GM12878 (cell line): ENCODE results near the gene KIRREL3. TPM values are rescaled to one million over a fixed set of nuclear protein-coding genes. Genes with fewer than 3 reads are reported as not detected.

Experiments
- ATAC-seq: fragments of 200-7000 bp; cut with Tn5 transposase; 3 replicates; pipeline ENCODE4 v1.9.1; 2020; ENCODE audit warnings: mild to moderate bottlenecking, moderate library complexity
- BruUV-seq: library from RNA; stranded (reverse); fragments of 400-500 nt; replicated peaks from 2 replicates; lab custom pipeline; 2021; lab: Mats Ljungman, UMichigan
- CTCF ChIA-PET: fragments of 300-600 bp; sonication (Branson Sonifier 250); formaldehyde crosslinking; extraction: SDS; loops from one replicate; lab custom pipeline; 2021; ENCODE audit warnings: inconsistent platforms; lab: Yijun Ruan, JAX
- POLR2A ChIA-PET: fragments of 350-600 bp; formaldehyde crosslinking; extraction: SDS; loops from one replicate; lab custom pipeline; 2021; ENCODE audit warnings: inconsistent platforms; lab: Charles Lee
- RAD21 ChIA-PET: fragments of 300-600 bp; sonication (Branson Sonifier 250); formaldehyde crosslinking; loops from one replicate; lab custom pipeline; 2023; ENCODE audit warnings: antibody characterized with exemption; ENCODE audit not compliant: unreplicated experiment; lab: Charles Lee
- SMC1A ChIA-PET: fragments of 300-600 bp; sonication (Branson Sonifier 250); formaldehyde crosslinking; loops from one replicate; lab custom pipeline; 2023; ENCODE audit not compliant: unreplicated experiment, uncharacterized antibody; lab: Charles Lee
- DNase-seq: peaks from one replicate; pipeline ENCODE4 v3.0.0-alpha.2; 2011; ENCODE audit warnings: low read depth, low spot score
- FAIRE-seq: peaks from 3 replicates; lab custom pipeline; 2011; peaks lifted over from hg19 to GRCh38; lab: Jason Lieb, UNC
- H2AFZ ChIP-seq: 2 replicates; pipeline ENCODE4 v1.6.0; 2011; ENCODE audit warnings: low read depth, low read length, control low read depth; ENCODE audit not compliant: control insufficient read depth
- H3K27ac ChIP-seq: 2 replicates; pipeline ENCODE4 v1.5.1; 2011; ENCODE audit warnings: control low read depth; ENCODE audit not compliant: control insufficient read depth, insufficient read depth
- H3K27me3 ChIP-seq, 2 experiments: replicated peaks in 1 of 2; 2 replicates each; pipeline versions ENCODE4 v1.6.0 to v1.6.1; 2011; ENCODE audit warnings: low read length in 1 of 2; ENCODE audit not compliant: control insufficient read depth in 2 of 2, insufficient read depth in 2 of 2
- H3K36me3 ChIP-seq, 2 experiments: 2 replicates each; pipeline ENCODE4 v1.5.1; 2011; ENCODE audit warnings: low read length in 1 of 2; ENCODE audit not compliant: control insufficient read depth in 2 of 2, insufficient read depth in 2 of 2
- H3K4me1 ChIP-seq: 2 replicates; pipeline ENCODE4 v1.6.1; 2011; ENCODE audit warnings: mild to moderate bottlenecking, low read length, moderate library complexity, mixed read lengths; ENCODE audit not compliant: control insufficient read depth, insufficient read depth
- H3K4me2 ChIP-seq: 2 replicates; pipeline ENCODE4 v1.6.0; 2011; ENCODE audit warnings: control low read depth; ENCODE audit not compliant: control insufficient read depth, insufficient read depth
- H3K4me3 ChIP-seq: fragments of 200-600 bp; sonication (generic); 2 replicates; pipeline ENCODE4 v1.5.1; 2016
- H3K79me2 ChIP-seq: 2 replicates; pipeline ENCODE4 v1.6.0; 2011; ENCODE audit warnings: low read length; ENCODE audit not compliant: control insufficient read depth, insufficient read depth
- H3K9ac ChIP-seq: 2 replicates; pipeline ENCODE4 v1.8.0; 2011; ENCODE audit warnings: low read length, control low read depth, mixed read lengths; ENCODE audit not compliant: control insufficient read depth, insufficient read depth
- H3K9me3 ChIP-seq: replicated peaks from 3 replicates; pipeline ENCODE4 v1.5.1; 2011; ENCODE audit warnings: mild to moderate bottlenecking, low read length; ENCODE audit not compliant: control insufficient read depth, insufficient read depth
- H4K20me1 ChIP-seq: 2 replicates; pipeline ENCODE4 v1.6.0; 2011; ENCODE audit not compliant: control insufficient read depth, insufficient read depth
- NFYB ChIP-seq: IDR thresholded peaks from 2 replicates; pipeline ENCODE4 v1.6.1; 2011; ENCODE audit warnings: low read depth, mild to moderate bottlenecking, low read length, improper control_type of control experiment, moderate library complexity; ENCODE audit not compliant: insufficient read depth
- WGBS: methylation state at CpG from one replicate; pipeline ENCODE4 v1.1.6; 2016; ENCODE audit warnings: low lambda C conversion rate; ENCODE audit not compliant: insufficient replicate concordance, insufficient coverage; ENCODE audit errors: missing lambda C conversion rate; 5-methylcytosine and 5-hydroxymethylcytosine counted together
- in situ Hi-C: fragments of 300-500 bp; cut with MboI; formaldehyde crosslinking; loops from 9 replicates; pipeline ENCODE4 v1.14.3; 2018; ENCODE audit warnings: mixed read lengths
- intact Hi-C: fragments of 100-400 bp; cut with micrococcal nuclease; formaldehyde crosslinking; loops from one replicate; pipeline ENCODE4 v1.14.2; 2022; ENCODE audit not compliant: unreplicated experiment
- polyA plus RNA-seq, 11 experiments: library from polyadenylated mRNA; depleted of rRNA in 4 of 11; unstranded in 6 of 11; stranded (reverse) in 5 of 11; fragments of >200 nt; fragmentation: Nextera tagmentation in 4 of 11; fragmentation: Illumina TruSeq in 1 of 11; extraction: Ambion mirVana in 4 of 11; extraction: Trizol in 1 of 11; gene quantifications; 1 replicate in 1 of 11; 2 replicates in 10 of 11; pipeline versions ENCODE4 v1.2.1 to v1.2.3, GENCODE V29; 2011 to 2016; ENCODE audit warnings: inconsistent platforms in 2 of 11, missing spikeins in 2 of 11, low read depth in 1 of 11
- total RNA-seq, 4 experiments: library from RNA; depleted of rRNA in 3 of 4; stranded (reverse); fragments of >200 nt in 3 of 4; fragmentation: Illumina TruSeq in 1 of 4; extraction: Trizol in 1 of 4; gene quantifications; 2 replicates each; pipeline versions ENCODE4 v1.2.1 to v1.2.3, GENCODE V29; 2013 to 2021
- TF ChIP-seq, protein P1 (sequence below): fragments of 450-650 bp; IDR thresholded peaks from 2 replicates; pipeline ENCODE4 v1.6.1; 2017; ENCODE audit warnings: borderline replicate concordance
- TF ChIP-seq, protein P2 (sequence below): fragments of 450-650 bp; IDR thresholded peaks from 2 replicates; pipeline ENCODE4 v1.6.1; 2017; ENCODE audit warnings: mild to moderate bottlenecking, low read depth, inconsistent platforms; ENCODE audit not compliant: poor library complexity, severe bottlenecking
- TF ChIP-seq, protein P3 (sequence below): fragments of 450-650 bp; conservative IDR thresholded peaks from 2 replicates; pipeline ENCODE4 v1.6.1; 2017; ENCODE audit warnings: mild to moderate bottlenecking, moderate library complexity

The KIRREL3 gene
- total and polyA plus RNA-seq, 10 of the 15 experiments (the other 5 are each of a cell fraction or from before 2014, with no cell fraction given) = under 0.01 TPM; not detected in 9

DNA sequence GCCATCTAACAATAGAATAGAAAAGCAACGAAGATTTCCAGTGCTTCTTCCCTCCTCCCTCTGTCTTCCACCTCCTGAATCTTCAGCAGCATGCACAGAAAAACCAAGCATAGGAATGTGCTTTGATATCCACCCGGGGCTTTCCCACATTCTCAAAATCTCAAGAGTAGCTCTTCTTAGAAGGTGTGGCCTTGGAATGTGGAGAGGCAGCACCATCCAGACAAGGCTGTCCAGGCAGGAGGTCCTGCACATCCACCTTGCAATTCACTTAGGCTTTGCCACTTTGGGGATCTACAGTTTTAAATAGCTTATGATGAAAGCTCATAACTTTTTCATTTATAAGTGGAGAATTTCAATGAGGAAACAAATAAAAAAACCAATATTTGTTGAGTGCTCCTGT, 72.9 kb downstream of the KIRREL3 start:
- FAIRE-seq (no peak), DNase-seq (no peak)
- BruUV-seq = no TSS peak
- intact Hi-C loops = no loop called here
- Histone ChIP-seq H3K4me1 (no peaks in the 10 kb centered on the region), H2AFZ (no peak overlapping the region)
- TF ChIP-seq, protein P1, sequence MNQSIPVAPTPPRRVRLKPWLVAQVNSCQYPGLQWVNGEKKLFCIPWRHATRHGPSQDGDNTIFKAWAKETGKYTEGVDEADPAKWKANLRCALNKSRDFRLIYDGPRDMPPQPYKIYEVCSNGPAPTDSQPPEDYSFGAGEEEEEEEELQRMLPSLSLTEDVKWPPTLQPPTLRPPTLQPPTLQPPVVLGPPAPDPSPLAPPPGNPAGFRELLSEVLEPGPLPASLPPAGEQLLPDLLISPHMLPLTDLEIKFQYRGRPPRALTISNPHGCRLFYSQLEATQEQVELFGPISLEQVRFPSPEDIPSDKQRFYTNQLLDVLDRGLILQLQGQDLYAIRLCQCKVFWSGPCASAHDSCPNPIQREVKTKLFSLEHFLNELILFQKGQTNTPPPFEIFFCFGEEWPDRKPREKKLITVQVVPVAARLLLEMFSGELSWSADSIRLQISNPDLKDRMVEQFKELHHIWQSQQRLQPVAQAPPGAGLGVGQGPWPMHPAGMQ = no peak
- TF ChIP-seq, protein P2, sequence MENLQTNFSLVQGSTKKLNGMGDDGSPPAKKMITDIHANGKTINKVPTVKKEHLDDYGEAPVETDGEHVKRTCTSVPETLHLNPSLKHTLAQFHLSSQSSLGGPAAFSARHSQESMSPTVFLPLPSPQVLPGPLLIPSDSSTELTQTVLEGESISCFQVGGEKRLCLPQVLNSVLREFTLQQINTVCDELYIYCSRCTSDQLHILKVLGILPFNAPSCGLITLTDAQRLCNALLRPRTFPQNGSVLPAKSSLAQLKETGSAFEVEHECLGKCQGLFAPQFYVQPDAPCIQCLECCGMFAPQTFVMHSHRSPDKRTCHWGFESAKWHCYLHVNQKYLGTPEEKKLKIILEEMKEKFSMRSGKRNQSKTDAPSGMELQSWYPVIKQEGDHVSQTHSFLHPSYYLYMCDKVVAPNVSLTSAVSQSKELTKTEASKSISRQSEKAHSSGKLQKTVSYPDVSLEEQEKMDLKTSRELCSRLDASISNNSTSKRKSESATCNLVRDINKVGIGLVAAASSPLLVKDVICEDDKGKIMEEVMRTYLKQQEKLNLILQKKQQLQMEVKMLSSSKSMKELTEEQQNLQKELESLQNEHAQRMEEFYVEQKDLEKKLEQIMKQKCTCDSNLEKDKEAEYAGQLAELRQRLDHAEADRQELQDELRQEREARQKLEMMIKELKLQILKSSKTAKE = no peak
- TF ChIP-seq, protein P3, sequence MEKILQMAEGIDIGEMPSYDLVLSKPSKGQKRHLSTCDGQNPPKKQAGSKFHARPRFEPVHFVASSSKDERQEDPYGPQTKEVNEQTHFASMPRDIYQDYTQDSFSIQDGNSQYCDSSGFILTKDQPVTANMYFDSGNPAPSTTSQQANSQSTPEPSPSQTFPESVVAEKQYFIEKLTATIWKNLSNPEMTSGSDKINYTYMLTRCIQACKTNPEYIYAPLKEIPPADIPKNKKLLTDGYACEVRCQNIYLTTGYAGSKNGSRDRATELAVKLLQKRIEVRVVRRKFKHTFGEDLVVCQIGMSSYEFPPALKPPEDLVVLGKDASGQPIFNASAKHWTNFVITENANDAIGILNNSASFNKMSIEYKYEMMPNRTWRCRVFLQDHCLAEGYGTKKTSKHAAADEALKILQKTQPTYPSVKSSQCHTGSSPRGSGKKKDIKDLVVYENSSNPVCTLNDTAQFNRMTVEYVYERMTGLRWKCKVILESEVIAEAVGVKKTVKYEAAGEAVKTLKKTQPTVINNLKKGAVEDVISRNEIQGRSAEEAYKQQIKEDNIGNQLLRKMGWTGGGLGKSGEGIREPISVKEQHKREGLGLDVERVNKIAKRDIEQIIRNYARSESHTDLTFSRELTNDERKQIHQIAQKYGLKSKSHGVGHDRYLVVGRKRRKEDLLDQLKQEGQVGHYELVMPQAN = no peak
- no peak for TF ChIP-seq NFYB
- TF ChIP-seq, all 136 proteins: peak for 0
- ChIA-PET CTCF (interaction anchor here (0.6 kb wide), 1 partner anchor 621 kb away, joined by 3 read pairs; no protein-coding TSS in a partner anchor), RAD21 (no interaction called here), SMC1A (no interaction called here), POLR2A (no interaction called here)
- no peak overlapping the region for H3K4me3 ChIP-seq
- in situ Hi-C loops = no loop called here
- no peaks in the 10 kb centered on the region for H3K36me3 ChIP-seq
- ATAC-seq = no peak
- H3K9ac ChIP-seq = no peak overlapping the region
- no peaks in the 10 kb centered on the region for H3K79me2 ChIP-seq
- H4K20me1 ChIP-seq = no peaks in the 10 kb centered on the region
- H3K27ac ChIP-seq = no peak overlapping the region
- no peak overlapping the region for H3K4me2 ChIP-seq
- H3K27me3 ChIP-seq = no peaks in the 10 kb centered on the region; a peak in 3 of 4 replicates
- WGBS = 5% methylated on average over 2 of the region's 2 CpGs
- no peaks in the 10 kb centered on the region for H3K9me3 ChIP-seq
